ENCODE results near the gene TMEM254. TPM values are rescaled to one million over a fixed set of nuclear protein-coding genes. Genes with fewer than 3 reads are reported as not detected.
"Not testable (repeated sequence)": the region's sequence is repeated elsewhere in the genome, so short reads cannot be mapped to it uniquely, and the experiment has no call there.

TMEM254 gene
- total RNA-seq, 2 experiments from 2014 or later: 11.7 to 12.3 TPM

DNA sequence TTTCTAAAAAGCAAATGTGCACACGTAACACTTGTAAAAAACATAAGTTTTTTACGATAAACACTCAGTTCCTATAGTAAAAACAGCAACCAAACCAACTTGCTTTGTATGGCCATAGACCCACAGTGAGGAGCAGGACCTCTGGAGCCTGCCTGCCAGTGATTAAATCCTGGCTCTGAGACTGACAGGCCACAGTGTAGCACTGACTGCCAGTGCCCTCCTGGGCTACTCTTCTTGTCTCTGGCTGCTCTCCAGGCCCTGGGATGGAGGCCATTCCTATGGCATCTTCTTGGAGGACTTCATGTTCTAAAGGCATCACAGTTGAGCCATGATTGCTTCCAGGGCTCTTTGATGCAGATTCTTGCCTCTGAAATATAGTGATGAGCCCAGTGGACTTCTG lies 22.7 kb upstream of the TMEM254 start:
- H3K36me3 Mint-ChIP-seq (ENCODE audit: low read depth): no peaks in the 10 kb centered on the region

GRCh38 chr10:80057171-80057570 lies 21.3 kb upstream of the TMEM254 start:
- ChIA-PET POLR2A (no interaction called here), CTCF (interaction anchor here (1.7 kb wide), 1 partner anchor 10 kb away, joined by 12 read pairs; no protein-coding TSS in a partner anchor)
- DNase-seq: no peak
- Mint-ChIP-seq H3K4me3 (no peak overlapping the region), H3K9me3 (no peaks in the 10 kb centered on the region), H3K27ac (no peak overlapping the region), H3K27me3 (no peaks in the 10 kb centered on the region), H3K36me3 (ENCODE audit: low read depth) (no peaks in the 10 kb centered on the region), H3K4me1 (ENCODE audit: low read depth) (peaks cover 3% of the 10 kb centered on the region)
- no peak for ATAC-seq
- intact Hi-C loops (cut with micrococcal nuclease): loop anchor here (10.0 kb wide), 1 partner anchor 78 kb away; the partner anchor contains the start of gene PLAC9
- TF ChIP-seq, protein P1, sequence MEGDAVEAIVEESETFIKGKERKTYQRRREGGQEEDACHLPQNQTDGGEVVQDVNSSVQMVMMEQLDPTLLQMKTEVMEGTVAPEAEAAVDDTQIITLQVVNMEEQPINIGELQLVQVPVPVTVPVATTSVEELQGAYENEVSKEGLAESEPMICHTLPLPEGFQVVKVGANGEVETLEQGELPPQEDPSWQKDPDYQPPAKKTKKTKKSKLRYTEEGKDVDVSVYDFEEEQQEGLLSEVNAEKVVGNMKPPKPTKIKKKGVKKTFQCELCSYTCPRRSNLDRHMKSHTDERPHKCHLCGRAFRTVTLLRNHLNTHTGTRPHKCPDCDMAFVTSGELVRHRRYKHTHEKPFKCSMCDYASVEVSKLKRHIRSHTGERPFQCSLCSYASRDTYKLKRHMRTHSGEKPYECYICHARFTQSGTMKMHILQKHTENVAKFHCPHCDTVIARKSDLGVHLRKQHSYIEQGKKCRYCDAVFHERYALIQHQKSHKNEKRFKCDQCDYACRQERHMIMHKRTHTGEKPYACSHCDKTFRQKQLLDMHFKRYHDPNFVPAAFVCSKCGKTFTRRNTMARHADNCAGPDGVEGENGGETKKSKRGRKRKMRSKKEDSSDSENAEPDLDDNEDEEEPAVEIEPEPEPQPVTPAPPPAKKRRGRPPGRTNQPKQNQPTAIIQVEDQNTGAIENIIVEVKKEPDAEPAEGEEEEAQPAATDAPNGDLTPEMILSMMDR (IDR thresholded peaks at IDR 0.05): no peak

More for the DNA sequence above, 22.7 kb upstream of the TMEM254 start:
- DNase-seq: no peak
- Mint-ChIP-seq H3K27ac (no peak overlapping the region), H3K4me3 (no peak overlapping the region), H3K9me3 (no peaks in the 10 kb centered on the region), H3K27me3 (no peaks in the 10 kb centered on the region), H3K4me1 (ENCODE audit: low read depth) (peaks cover 3% of the 10 kb centered on the region)
- TF ChIP-seq, protein P1 (IDR thresholded peaks at IDR 0.05): no peak
- ChIA-PET POLR2A (no interaction called here), CTCF (interaction anchor here (1.7 kb wide), 1 partner anchor 9 kb away, joined by 12 read pairs; no protein-coding TSS in a partner anchor)
- intact Hi-C loops (cut with micrococcal nuclease): loop anchor here (10.0 kb wide), 1 partner anchor 79 kb away; the partner anchor contains the start of gene PLAC9
- no peak for ATAC-seq

GRCh38 chr10:80064120-80064886 lies 14.2 kb upstream of the TMEM254 start:
- DNase-seq: no peak
- no peaks in the 10 kb centered on the region for H3K4me1 Mint-ChIP-seq (ENCODE audit: low read depth)
- TF ChIP-seq, protein P1 (IDR thresholded peaks at IDR 0.05): no peak
- ChIA-PET CTCF (interaction anchor here (1.0 kb wide), 2 partner anchors 27 to 66 kb away, joined by 3 read pairs; no protein-coding TSS in a partner anchor), POLR2A (no interaction called here)
- H3K27ac Mint-ChIP-seq: no peak overlapping the region
- peaks cover 3% of the 10 kb centered on the region for H3K9me3 Mint-ChIP-seq
- H3K27me3 Mint-ChIP-seq: no peaks in the 10 kb centered on the region
- H3K4me3 Mint-ChIP-seq: no peak overlapping the region
- no peak for ATAC-seq
- intact Hi-C loops (cut with micrococcal nuclease): no loop called here
- no peaks in the 10 kb centered on the region for H3K36me3 Mint-ChIP-seq (ENCODE audit: low read depth)

- Mint-ChIP-seq H3K27me3 (no peaks in the 10 kb centered on the region), H3K27ac (no peak overlapping the region), H3K36me3 (ENCODE audit: low read depth) (no peaks in the 10 kb centered on the region), H3K4me1 (ENCODE audit: low read depth) (no peaks in the 10 kb centered on the region), H3K9me3 (peaks cover 3% of the 10 kb centered on the region), H3K4me3 (no peak overlapping the region)
- TF ChIP-seq, protein P1 (IDR thresholded peaks at IDR 0.05): no peak
- ChIA-PET POLR2A (interaction anchor here (0.7 to 0.9 kb wide), 3 partner anchors 11 to 332 kb away, joined by 3 read pairs; partner anchors contain the start of gene TMEM254), CTCF (interaction anchor here (1.1 to 2.8 kb wide), 2 partner anchors 8 to 20 kb away, joined by 5 to 18 read pairs; no protein-coding TSS in a partner anchor)
- no peak for ATAC-seq
- intact Hi-C loops (cut with micrococcal nuclease): no loop called here
- no peak for DNase-seq
Observed at GRCh38 chr10:80066809-80067208, 11.7 kb upstream of the TMEM254 start.

- H3K27ac Mint-ChIP-seq; ATAC-seq; H3K27me3 Mint-ChIP-seq; intact Hi-C loops (cut with micrococcal nuclease); DNase-seq; H3K36me3 Mint-ChIP-seq (ENCODE audit: low read depth); H3K4me1 Mint-ChIP-seq (ENCODE audit: low read depth); H3K4me3 Mint-ChIP-seq; H3K9me3 Mint-ChIP-seq: not testable (repeated sequence)
- ChIA-PET CTCF (interaction anchor here (1.1 to 3.1 kb wide), 3 partner anchors 9 to 21 kb away, joined by 5 to 18 read pairs (median 15); no protein-coding TSS in a partner anchor), POLR2A (interaction anchor here (0.9 kb wide), 1 partner anchor 10 kb away, joined by 3 read pairs; the partner anchor contains the start of gene TMEM254)
Observed at GRCh38 chr10:80067821-80068220, 10.6 kb upstream of the TMEM254 start.

Measured in activated CD8-positive, alpha-beta T cell treated with anti-CD3 and anti-CD28 coated beads for 36 hours (primary cell).